GM18502 (cell line): Measurements from ENCODE around the gene RENBP.
A peak's percentile ranks its signal among the peaks of the same experiment; 100 is the strongest.

Experiments used
- ATAC-seq: cut with Tn5 transposase; IDR thresholded peaks from one replicate; pipeline ENCODE4 v1.9.1; 2021; ENCODE audit warnings: mild to moderate bottlenecking; ENCODE audit not compliant: unreplicated experiment, poor library complexity

The RENBP gene

DNA sequence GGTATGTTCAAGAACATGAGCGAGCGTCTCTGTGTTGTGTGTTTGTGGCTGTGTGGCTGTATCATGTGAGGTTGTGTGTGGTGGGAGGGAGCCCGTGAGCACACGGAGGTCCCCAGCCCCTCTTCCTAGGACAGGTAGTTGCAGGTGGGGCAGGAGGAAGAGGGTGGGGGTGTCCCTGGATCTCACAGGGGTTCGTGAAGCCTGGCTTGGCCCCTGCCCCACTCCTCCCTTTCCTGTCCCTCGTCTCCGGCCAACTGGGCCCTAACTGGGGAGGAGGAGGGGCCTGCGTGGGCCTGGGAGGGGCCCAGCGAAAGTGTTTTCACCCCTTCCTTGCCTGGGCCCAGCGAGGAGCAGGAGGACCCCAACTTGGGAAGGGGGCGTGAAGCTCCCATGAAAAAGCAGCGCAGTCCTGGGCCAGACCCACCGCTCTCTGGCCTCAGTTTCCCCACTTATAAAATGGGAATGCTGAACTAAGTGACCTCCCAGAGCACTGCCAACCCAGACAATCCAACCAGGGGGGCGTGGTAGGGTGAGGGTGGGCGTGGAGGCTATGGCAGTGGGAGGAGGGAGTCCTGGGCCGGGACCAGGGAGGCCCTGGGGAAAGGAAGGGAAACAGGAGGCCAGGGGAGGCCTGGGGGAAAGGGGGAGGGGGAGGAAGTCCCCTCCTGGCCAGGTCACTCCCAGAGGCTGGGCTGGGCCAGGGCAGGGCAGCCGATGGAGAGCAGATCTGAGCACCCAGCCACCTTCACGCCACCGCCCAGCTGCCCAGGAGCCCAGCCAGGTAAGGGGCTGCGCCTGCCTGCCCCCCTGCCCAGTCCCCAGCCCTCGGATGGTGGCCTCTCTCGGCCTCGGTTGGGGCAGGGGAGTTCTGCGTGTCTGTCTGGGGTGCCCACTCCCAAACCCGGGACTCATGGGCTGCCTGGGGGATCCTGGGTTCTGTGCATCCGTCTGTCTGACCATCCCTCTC lies 40.2 kb downstream of the RENBP start, which contains the start of gene AVPR2:
Gene AVPR2 (plus strand): TSS at position 683 of the 967 bp plus-strand sequence. CDS start 473 bp downstream, outside the sequence.
- no peak for ATAC-seq

DNA sequence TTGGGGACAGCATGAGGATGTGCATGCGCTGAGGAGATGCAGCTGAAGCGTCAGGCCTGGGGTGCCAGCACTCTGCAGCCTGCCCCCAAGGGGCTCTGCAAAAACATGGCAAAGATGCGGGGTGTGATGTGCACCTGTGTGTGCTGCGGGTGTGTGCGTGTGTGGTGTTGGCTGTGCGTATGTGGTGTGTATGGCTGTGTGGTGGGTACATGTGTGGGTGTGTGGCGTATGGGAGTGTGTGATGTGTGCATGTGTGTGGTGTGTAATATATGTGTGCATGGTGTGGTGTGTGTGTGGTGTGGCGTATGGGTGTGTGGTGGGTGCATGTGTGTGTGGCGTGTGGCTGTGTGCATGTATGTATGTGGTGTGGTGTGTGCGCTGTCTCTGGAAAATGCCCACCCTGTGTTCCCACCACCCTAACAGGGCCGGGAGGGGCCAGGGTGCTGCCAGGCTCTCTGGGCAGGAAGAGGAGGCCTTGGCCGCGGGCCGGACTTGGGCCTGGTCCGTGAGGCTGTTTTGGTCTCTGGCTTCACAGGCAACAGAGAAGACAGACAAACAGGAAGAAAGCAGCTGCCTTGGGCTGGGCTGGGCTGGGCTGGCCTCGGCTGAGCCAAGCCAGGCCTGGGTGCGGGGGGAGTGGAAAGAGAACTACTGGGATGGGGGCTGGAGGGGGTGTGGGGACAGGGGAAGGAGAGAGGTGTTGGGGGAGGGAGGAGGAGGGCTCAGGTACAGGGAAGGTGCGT lies 41.0 kb downstream of the RENBP start:
- no peak for ATAC-seq

DNA sequence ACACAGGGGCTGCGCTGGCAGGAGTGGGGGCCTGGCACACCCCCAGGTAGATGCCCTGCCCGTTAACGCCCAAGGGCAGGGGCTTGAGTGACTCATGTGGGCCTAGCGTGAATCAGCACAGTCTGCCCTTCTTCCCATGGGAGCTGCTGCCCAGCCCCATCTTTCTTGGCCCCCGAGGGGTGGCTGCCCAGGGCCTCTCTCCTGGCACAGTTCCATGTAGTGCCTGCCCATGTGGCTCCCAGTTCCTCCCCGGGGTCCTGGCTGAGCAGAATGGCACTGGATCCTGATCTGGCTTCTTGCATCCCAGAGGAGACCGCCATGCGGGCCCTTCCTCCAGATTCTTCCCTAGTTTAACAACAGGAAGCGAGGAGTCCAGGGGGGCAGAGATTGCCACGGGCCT lies 42.1 kb downstream of the RENBP start:
- ATAC-seq = no peak

DNA sequence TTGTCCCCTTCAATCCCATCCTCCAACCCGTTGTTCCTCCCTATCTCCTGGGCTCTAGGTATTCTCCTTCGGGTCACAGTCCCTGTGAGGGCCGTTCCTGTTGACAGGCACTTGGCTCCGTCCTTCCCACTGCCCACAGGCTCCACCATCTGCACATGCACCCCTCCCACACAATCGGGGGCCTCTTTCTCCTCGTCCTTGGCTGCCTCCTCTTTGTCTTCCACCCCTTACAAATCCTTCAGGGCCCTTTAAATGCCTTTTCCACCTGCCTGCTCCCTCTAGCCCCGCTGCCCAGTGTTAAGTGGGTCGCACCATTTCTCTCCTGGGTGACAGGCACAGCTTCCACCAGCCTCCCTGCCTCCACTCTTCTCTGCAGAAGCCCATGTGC lies 42.7 kb downstream of the RENBP start:
- ATAC-seq = no peak

DNA sequence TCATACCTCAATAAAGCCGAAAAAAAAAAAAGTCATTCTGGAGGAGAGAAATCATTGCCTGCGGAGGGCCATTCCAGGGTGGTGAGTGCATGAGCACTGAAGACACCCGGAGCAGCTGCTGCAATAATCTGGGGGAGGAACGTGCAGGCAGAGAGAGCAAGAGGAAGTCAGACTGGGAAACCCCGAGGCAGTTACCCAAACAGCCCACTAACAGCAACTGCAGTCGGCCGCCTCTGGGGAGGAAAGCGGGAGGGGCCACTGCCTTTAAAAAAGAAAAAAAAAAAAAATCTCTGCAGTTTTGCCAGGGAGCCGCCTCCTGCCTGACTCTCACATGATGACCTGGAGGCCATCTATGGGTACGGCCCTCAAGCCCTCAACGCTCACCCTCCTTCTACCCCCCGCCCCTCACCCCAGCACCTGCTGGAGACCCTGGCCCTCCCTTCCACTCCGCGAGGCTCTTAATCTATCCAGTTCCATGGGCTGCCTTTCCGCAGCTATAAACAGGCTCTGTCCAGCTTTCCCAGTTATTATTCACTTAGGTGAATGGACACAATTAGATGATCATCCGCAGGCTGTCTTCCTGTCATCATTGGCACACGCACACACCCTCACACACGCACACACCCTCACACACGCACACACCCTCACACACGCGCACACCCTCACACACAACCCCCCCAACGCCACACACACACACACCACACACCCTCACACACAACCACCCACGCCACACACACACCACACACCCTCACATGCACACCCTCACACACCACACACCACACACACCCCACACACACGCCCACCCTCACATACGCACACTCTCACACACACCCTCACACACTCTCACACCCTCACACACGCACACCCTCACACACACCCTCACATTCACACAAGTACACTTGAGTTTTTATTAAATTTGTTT lies 43.4 kb downstream of the RENBP start:
- peak; percentile 82 for ATAC-seq

DNA sequence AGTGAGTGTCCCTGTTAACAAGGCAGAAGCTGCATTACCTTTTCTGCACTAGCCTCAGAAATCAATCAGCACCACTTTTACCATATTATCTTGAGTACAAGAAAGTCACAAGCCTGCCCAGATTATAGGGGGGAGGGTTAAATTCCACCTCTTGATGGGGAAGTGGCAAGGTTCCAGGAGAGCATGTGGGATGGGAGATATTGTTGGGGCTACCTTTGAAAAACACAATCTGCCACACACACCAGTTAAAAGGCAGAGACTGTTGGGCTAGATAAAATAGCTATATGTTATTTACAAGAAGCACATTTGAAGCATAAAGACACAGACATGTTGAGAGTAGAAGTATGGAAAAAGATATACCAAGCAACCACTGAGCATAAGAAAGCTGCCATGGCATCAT lies 46.5 kb downstream of the RENBP start:
- ATAC-seq = no peak

DNA sequence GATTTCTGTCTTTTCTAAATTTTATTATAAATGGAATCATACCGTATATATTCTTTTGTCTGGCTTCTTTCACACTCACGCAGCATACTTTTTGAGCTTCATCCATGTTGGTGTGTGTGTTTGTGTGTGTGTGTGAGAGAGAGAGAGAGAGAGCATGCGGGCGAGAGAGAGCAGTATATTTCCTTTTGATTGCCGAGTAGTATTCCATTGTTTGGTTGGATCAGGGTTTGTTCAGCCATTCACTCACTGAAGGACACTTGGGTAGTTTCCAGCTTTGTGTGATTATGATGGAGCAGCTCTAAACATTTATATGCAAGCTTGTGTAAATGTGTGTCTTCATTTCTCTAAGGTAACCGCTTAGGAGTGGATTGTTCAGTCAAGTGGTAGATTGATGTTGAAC lies 55.3 kb downstream of the RENBP start:
- no peak for ATAC-seq

DNA sequence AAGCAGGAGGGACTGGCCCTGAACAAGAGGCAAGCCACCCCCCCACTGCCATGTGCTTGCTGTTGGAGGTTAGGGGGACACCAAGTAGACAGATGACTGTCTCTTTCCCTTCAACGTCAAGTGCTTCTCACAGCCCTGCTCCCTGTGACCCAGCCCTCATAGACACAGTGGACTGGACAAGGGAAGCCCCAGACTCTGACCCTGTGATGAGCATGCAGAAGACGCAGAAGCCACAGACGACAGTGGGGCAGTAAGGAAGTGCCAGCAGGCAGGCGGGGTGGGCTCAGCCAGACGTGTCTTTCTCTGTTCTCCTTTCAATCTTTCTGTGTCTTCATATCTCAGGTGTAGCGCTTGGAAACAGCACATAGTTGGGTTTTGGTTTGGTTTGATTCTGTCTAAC lies 56.1 kb downstream of the RENBP start:
- no peak for ATAC-seq

DNA sequence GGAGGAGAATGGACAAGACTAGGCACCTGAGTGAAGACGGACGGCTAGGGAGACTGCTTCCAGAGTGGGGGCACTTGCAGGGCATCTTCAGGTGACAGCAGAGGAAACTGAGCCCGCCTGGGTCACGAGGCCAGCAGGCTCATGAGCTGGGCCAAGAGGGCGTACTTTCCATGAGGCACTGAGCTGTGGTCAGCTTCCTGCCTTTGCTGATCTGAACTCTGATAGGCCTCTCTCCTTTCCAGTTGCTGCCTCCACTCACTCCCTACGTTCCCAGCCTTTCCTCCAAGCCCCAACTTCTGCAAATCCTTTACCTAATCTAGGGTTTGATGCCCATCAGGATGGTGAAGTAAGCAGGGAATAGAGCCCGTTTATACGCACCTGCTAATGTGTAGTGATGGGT lies 57.1 kb downstream of the RENBP start:
- no peak for ATAC-seq

DNA sequence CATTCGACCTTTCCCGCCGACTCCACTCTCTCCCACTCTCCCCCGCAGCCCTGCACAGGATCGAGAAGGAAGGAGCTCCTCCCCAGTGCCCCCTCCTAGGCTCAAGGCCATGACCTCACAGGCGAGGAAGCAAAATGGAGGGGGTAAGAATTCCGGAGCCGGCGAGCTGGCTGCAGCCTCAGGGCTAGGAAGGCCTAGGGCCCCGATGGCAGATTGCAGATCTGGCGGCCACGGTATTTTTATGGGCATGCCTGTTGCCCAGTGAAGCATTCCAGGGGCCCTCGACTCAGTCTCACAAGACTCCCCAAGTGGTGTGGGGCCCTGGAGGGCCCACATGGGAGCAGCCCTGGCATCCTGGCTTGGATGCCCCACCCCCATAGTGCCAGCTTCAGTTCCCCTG lies 57.5 kb downstream of the RENBP start:
- no peak for ATAC-seq

DNA sequence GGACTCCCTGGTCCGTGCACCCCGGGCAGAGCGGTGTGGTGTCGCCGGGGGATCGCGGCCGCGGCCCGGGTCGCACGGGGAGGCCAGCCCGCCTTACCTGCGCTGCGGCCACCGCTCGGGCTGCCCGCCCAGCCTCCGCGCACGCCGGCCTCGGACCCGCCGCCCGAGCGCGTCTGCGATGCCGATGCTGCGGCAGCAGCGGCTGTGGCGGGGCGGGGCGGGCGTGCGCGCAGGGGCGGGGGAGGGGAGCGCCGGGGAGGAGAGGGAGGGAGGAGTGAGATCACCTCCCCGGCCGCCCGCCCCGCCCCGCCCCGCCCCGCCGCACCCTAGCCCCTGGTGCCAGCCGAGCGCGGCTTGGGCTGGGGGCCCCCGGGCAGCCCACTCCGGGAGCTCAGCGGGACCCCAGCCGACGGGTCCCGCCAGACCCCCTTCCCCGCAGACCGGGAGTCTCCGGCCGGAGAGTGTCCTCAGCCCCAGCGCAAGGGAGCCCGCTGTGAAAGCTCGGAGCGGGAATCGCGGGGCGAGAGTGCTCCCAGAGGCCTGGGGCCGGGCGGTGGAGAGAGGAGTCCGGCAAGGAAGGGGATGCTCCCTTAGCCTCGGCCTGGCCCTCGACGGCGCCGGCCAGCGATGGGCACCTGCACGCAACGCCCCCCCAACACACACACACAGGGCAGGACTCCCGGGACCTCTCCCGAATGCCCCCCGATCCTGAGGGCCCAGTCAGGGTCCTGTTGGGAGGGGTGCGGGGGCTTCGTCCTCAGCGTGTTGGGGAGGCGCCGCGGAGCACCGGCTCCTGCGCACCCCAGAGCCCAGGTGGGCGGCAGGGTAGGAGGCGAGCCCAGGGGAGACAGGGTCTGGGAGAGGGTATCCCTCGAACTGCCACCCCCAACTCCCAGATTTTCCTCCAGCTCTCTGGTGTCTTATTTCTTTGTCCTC lies 58.2 kb downstream of the RENBP start, which contains the start of gene L1CAM:
Gene L1CAM (minus strand): TSS at position 206 of the 936 bp plus-strand sequence. CDS start 10,337 bp downstream, outside the sequence.
- ATAC-seq = no peak
